GM12874 (cell line): ENCODE data around the gene MAB21L4.

Experiments
- CTCF ChIP-seq: IDR thresholded peaks from 2 replicates; pipeline ENCODE4 v1.5.1; 2011; ENCODE audit warnings: low read depth, mild to moderate bottlenecking, control low read depth, low read length, moderate library complexity; ENCODE audit not compliant: insufficient read depth

The MAB21L4 gene

GRCh38 chr2:240928476-240929363 is 32.8 kb upstream of the MAB21L4 start:
- no peak for TF ChIP-seq CTCF

GRCh38 chr2:240927390-240927781 is 31.4 kb upstream of the MAB21L4 start:
- no peak for TF ChIP-seq CTCF

GRCh38 chr2:240926516-240927389 is 30.8 kb upstream of the MAB21L4 start:
- no peak for TF ChIP-seq CTCF

- no peak for TF ChIP-seq CTCF
These were observed 29.9 kb upstream of the MAB21L4 start for GRCh38 chr2:240925568-240926515.

- no peak for TF ChIP-seq CTCF
These were observed 29.2 kb upstream of the MAB21L4 start for GRCh38 chr2:240925191-240925567.

GRCh38 chr2:240922982-240923537 is 27.1 kb upstream of the MAB21L4 start:
- TF ChIP-seq CTCF: no peak
